ENCODE data around the gene ZNF780B. TPM values are rescaled to one million over a fixed set of nuclear protein-coding genes. Genes with fewer than 3 reads are reported as not detected.

The ZNF780B gene
- polyA plus RNA-seq, 4 donors, result 1.1 to 22.6 (median 5.7) TPM

- FAIRE-seq (no peak), DNase-seq (no peak)
- Histone ChIP-seq H3K27ac (ENCODE audit: low read depth in 1 of 3, low read length in 2 of 3) (no peak overlapping the region), H3K9me3 (ENCODE audit: control insufficient read depth in 2 of 2, insufficient read depth in 1 of 2, low read depth in 1 of 2, low read length in 1 of 2) (peaks cover 7 to 61% of the 10 kb centered on the region in 2 donors), H3K4me3 (ENCODE audit: low read depth in 1 of 3, low read length in 3 of 3) (no peak overlapping the region), H3K27me3 (ENCODE audit: control insufficient read depth in 3 of 3, insufficient read depth in 3 of 3, low read length in 3 of 3) (no peaks in the 10 kb centered on the region), H3K36me3 (ENCODE audit: control insufficient read depth in 3 of 3, insufficient read depth in 2 of 3, low read depth in 1 of 3, low read length in 3 of 3) (no peaks in the 10 kb centered on the region), H3K4me1 (ENCODE audit: control insufficient read depth in 3 of 3, insufficient read depth in 2 of 3, low read depth in 1 of 3, low read length in 2 of 3) (no peaks in the 10 kb centered on the region)
- WGBS, 3 donors, result 87 to 97% (median 95%) methylated on average over 5 of the region's 5 CpGs
Measured at GRCh38 chr19:40026597-40026970, 29.4 kb downstream of the ZNF780B start.

- no peaks in the 10 kb centered on the region for H3K36me3 ChIP-seq (ENCODE audit: control insufficient read depth in 3 of 3, insufficient read depth in 2 of 3, low read depth in 1 of 3, low read length in 3 of 3)
- no peak overlapping the region for H3K4me3 ChIP-seq (ENCODE audit: low read depth in 1 of 3, low read length in 3 of 3)
- no peak for DNase-seq
- FAIRE-seq, result no peak
- peaks cover 7 to 56% of the 10 kb centered on the region in 2 donors for H3K9me3 ChIP-seq (ENCODE audit: control insufficient read depth in 2 of 2, insufficient read depth in 1 of 2, low read depth in 1 of 2, low read length in 1 of 2)
- H3K27me3 ChIP-seq (ENCODE audit: control insufficient read depth in 3 of 3, insufficient read depth in 3 of 3, low read length in 3 of 3), result no peaks in the 10 kb centered on the region
- 93 to 98% (median 94%) methylated on average over 4 of the region's 4 CpGs for WGBS, 3 donors
- no peak overlapping the region for H3K27ac ChIP-seq (ENCODE audit: low read depth in 1 of 3, low read length in 2 of 3)
- no peaks in the 10 kb centered on the region for H3K4me1 ChIP-seq (ENCODE audit: control insufficient read depth in 3 of 3, insufficient read depth in 2 of 3, low read depth in 1 of 3, low read length in 2 of 3)
Measured at GRCh38 chr19:40025938-40026596, 30.0 kb downstream of the ZNF780B start.

DNA sequence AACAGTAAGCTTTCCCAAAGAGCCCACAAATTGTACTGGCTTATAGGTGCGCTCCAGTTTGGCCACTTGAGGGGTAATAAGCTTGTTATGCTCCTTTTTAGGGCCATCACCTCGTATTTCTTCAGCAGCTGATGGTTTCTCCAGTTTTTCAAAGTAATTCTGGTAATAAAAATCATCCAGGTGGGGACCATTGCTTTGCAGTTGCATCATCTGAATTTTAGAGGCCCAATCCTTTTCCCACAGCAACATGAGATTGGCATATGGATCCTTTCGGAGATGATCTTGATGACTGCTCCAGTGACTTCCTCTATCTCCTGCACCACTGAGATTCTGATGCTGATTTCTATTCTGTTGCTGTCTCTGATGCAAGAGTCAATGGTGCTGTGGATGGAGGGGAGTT lies 32.1 kb downstream of the ZNF780B start:
- FAIRE-seq (no peak), DNase-seq (no peak)
- H3K36me3 ChIP-seq (ENCODE audit: control insufficient read depth in 3 of 3, insufficient read depth in 2 of 3, low read depth in 1 of 3, low read length in 3 of 3), result no peaks in the 10 kb centered on the region
- H3K9me3 ChIP-seq (ENCODE audit: control insufficient read depth in 2 of 2, insufficient read depth in 1 of 2, low read depth in 1 of 2, low read length in 1 of 2), result peaks cover 7 to 42% of the 10 kb centered on the region in 2 donors
- no peaks in the 10 kb centered on the region for H3K27me3 ChIP-seq (ENCODE audit: control insufficient read depth in 3 of 3, insufficient read depth in 3 of 3, low read length in 3 of 3)
- no peaks in the 10 kb centered on the region for H3K4me1 ChIP-seq (ENCODE audit: control insufficient read depth in 3 of 3, insufficient read depth in 2 of 3, low read depth in 1 of 3, low read length in 2 of 3)
- no peak overlapping the region for H3K4me3 ChIP-seq (ENCODE audit: low read depth in 1 of 3, low read length in 3 of 3)
- H3K27ac ChIP-seq (ENCODE audit: low read depth in 1 of 3, low read length in 2 of 3), result no peak overlapping the region
- WGBS, 3 donors, result 79 to 83% (median 80%) methylated on average over 3 of the region's 3 CpGs

DNA sequence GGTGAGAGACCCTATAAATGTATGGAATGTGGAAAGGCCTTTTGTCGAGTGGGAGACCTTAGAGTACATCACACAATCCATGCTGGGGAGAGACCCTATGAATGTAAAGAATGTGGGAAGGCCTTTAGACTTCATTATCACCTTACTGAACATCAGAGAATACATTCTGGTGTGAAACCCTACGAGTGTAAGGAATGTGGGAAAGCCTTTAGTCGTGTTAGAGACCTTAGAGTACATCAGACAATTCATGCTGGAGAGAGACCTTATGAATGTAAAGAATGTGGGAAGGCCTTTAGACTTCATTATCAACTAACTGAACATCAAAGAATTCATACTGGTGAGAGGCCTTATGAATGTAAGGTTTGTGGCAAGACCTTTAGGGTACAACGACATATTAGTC lies 42.0 kb downstream of the ZNF780B start:
- H3K4me3 ChIP-seq (ENCODE audit: low read depth in 1 of 3, low read length in 3 of 3), result no peak overlapping the region
- peaks cover 2 to 9% (median 5%) of the 10 kb centered on the region in 3 donors for H3K36me3 ChIP-seq (ENCODE audit: control insufficient read depth in 3 of 3, insufficient read depth in 2 of 3, low read depth in 1 of 3, low read length in 3 of 3)
- H3K27ac ChIP-seq (ENCODE audit: low read depth in 1 of 3, low read length in 2 of 3), result no peak overlapping the region
- peaks cover 0 to 29% of the 10 kb centered on the region in 2 donors for H3K9me3 ChIP-seq (ENCODE audit: control insufficient read depth in 2 of 2, insufficient read depth in 1 of 2, low read depth in 1 of 2, low read length in 1 of 2)
- no peaks in the 10 kb centered on the region for H3K27me3 ChIP-seq (ENCODE audit: control insufficient read depth in 3 of 3, insufficient read depth in 3 of 3, low read length in 3 of 3)
- DNase-seq (no peak), FAIRE-seq (no peak)
- WGBS, 3 donors, result 94 to 96% (median 95%) methylated on average over 4 of the region's 4 CpGs
- H3K4me1 ChIP-seq (ENCODE audit: control insufficient read depth in 3 of 3, insufficient read depth in 2 of 3, low read depth in 1 of 3, low read length in 2 of 3), result no peaks in the 10 kb centered on the region

GRCh38 chr19:40009674-40010073 lies 46.4 kb downstream of the ZNF780B start:
- no peak for FAIRE-seq
- peaks cover 2 to 12% (median 9%) of the 10 kb centered on the region in 3 donors for H3K36me3 ChIP-seq (ENCODE audit: control insufficient read depth in 3 of 3, insufficient read depth in 2 of 3, low read depth in 1 of 3, low read length in 3 of 3)
- no peaks in the 10 kb centered on the region for H3K27me3 ChIP-seq (ENCODE audit: control insufficient read depth in 3 of 3, insufficient read depth in 3 of 3, low read length in 3 of 3)
- no peak overlapping the region for H3K27ac ChIP-seq (ENCODE audit: low read depth in 1 of 3, low read length in 2 of 3)
- DNase-seq, result no peak
- H3K4me3 ChIP-seq (ENCODE audit: low read depth in 1 of 3, low read length in 3 of 3), result no peak overlapping the region
- H3K9me3 ChIP-seq (ENCODE audit: control insufficient read depth in 2 of 2, insufficient read depth in 1 of 2, low read depth in 1 of 2, low read length in 1 of 2), result peaks cover 0 to 5% of the 10 kb centered on the region in 2 donors
- H3K4me1 ChIP-seq (ENCODE audit: control insufficient read depth in 3 of 3, insufficient read depth in 2 of 3, low read depth in 1 of 3, low read length in 2 of 3), result no peaks in the 10 kb centered on the region

- Histone ChIP-seq H3K4me3 (ENCODE audit: low read depth in 1 of 3, low read length in 3 of 3) (no peak overlapping the region), H3K36me3 (ENCODE audit: control insufficient read depth in 3 of 3, insufficient read depth in 2 of 3, low read depth in 1 of 3, low read length in 3 of 3) (peaks cover 0 to 7% (median 2%) of the 10 kb centered on the region in 3 donors), H3K9me3 (ENCODE audit: control insufficient read depth in 2 of 2, insufficient read depth in 1 of 2, low read depth in 1 of 2, low read length in 1 of 2) (no peaks in the 10 kb centered on the region), H3K27ac (ENCODE audit: low read depth in 1 of 3, low read length in 2 of 3) (no peak overlapping the region), H3K4me1 (ENCODE audit: control insufficient read depth in 3 of 3, insufficient read depth in 2 of 3, low read depth in 1 of 3, low read length in 2 of 3) (no peaks in the 10 kb centered on the region), H3K27me3 (ENCODE audit: control insufficient read depth in 3 of 3, insufficient read depth in 3 of 3, low read length in 3 of 3) (no peaks in the 10 kb centered on the region)
- no peak for FAIRE-seq
- no peak for DNase-seq
- WGBS, 3 donors, result 71 to 93% (median 87%) methylated on average over 1 of the region's 1 CpG
Measured at GRCh38 chr19:40006273-40006691, 49.7 kb downstream of the ZNF780B start.

DNA sequence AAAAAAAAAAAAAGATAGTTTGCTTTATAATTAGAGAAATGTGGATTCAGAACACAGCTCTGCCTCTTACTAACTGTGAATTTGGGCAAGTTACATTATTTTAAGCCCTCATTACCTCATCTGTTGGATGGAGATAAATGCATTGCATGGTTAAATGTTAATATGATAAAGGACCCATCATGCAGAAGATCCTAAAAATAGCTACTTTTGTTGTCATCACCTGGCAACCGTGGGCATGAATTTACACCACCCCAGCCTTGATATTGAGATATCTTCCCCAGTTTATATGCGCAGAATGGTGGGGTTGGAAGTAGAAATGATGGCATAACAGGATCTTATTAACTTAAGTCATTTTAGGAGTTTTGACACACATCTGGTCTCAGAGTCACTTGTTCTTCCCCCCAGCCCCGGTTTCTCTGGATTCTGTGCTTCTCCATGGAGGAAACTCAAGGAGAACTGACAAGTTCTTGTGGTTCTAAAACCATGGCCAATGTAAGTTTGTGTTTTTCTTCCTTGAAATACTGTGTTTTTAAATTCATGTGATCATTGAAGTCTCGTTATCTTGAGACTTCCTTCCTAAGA lies 50.2 kb downstream of the ZNF780B start:
- no peaks in the 10 kb centered on the region for H3K27me3 ChIP-seq (ENCODE audit: control insufficient read depth in 3 of 3, insufficient read depth in 3 of 3, low read length in 3 of 3)
- FAIRE-seq (no peak), DNase-seq (no peak)
- 88 to 97% (median 93%) methylated on average over 4 of the region's 4 CpGs for WGBS, 3 donors
- no peak overlapping the region for H3K4me3 ChIP-seq (ENCODE audit: low read depth in 1 of 3, low read length in 3 of 3)
- no peaks in the 10 kb centered on the region for H3K4me1 ChIP-seq (ENCODE audit: control insufficient read depth in 3 of 3, insufficient read depth in 2 of 3, low read depth in 1 of 3, low read length in 2 of 3)
- H3K36me3 ChIP-seq (ENCODE audit: control insufficient read depth in 3 of 3, insufficient read depth in 2 of 3, low read depth in 1 of 3, low read length in 3 of 3), result peaks cover 0 to 7% (median 2%) of the 10 kb centered on the region in 3 donors
- no peaks in the 10 kb centered on the region for H3K9me3 ChIP-seq (ENCODE audit: control insufficient read depth in 2 of 2, insufficient read depth in 1 of 2, low read depth in 1 of 2, low read length in 1 of 2)
- H3K27ac ChIP-seq (ENCODE audit: low read depth in 1 of 3, low read length in 2 of 3), result no peak overlapping the region

- Histone ChIP-seq H3K27ac (ENCODE audit: low read depth in 1 of 3, low read length in 2 of 3) (no peak overlapping the region), H3K4me1 (ENCODE audit: control insufficient read depth in 3 of 3, insufficient read depth in 2 of 3, low read depth in 1 of 3, low read length in 2 of 3) (peaks cover 0 to 22% (median 10%) of the 10 kb centered on the region in 3 donors), H3K9me3 (ENCODE audit: control insufficient read depth in 2 of 2, insufficient read depth in 1 of 2, low read depth in 1 of 2, low read length in 1 of 2) (peaks cover 0 to 6% of the 10 kb centered on the region in 2 donors), H3K36me3 (ENCODE audit: control insufficient read depth in 3 of 3, insufficient read depth in 2 of 3, low read depth in 1 of 3, low read length in 3 of 3) (peaks cover 0 to 3% (median 0%) of the 10 kb centered on the region in 3 donors), H3K4me3 (ENCODE audit: low read depth in 1 of 3, low read length in 3 of 3) (no peak overlapping the region), H3K27me3 (ENCODE audit: control insufficient read depth in 3 of 3, insufficient read depth in 3 of 3, low read length in 3 of 3) (no peaks in the 10 kb centered on the region)
- DNase-seq (no peak), FAIRE-seq (no peak)
- 95 to 96% (median 95%) methylated on average over 4 of the region's 4 CpGs for WGBS, 3 donors
Measured at GRCh38 chr19:39998501-39998900, 57.5 kb downstream of the ZNF780B start.

Measured in small intestine (tissue), 7 donors.